Stimulated activated CD8-positive, alpha-beta memory T cell treated with anti-CD3 and anti-CD28 coated beads, Interleukin-15, amount 100 ng/mL, for 4 hours (primary cell): ENCODE results near the gene TMEM178B.
"Not testable (repeated sequence)": the region's sequence is repeated elsewhere in the genome, so short reads cannot be mapped to it uniquely, and the experiment has no call there.

Experiments used
- DNase-seq, 2 donors: peaks; one replicate each; pipeline ENCODE4 v3.0.0-alpha.2; 2020; ENCODE audit warnings: low read depth in 2 of 2

Gene TMEM178B

DNA sequence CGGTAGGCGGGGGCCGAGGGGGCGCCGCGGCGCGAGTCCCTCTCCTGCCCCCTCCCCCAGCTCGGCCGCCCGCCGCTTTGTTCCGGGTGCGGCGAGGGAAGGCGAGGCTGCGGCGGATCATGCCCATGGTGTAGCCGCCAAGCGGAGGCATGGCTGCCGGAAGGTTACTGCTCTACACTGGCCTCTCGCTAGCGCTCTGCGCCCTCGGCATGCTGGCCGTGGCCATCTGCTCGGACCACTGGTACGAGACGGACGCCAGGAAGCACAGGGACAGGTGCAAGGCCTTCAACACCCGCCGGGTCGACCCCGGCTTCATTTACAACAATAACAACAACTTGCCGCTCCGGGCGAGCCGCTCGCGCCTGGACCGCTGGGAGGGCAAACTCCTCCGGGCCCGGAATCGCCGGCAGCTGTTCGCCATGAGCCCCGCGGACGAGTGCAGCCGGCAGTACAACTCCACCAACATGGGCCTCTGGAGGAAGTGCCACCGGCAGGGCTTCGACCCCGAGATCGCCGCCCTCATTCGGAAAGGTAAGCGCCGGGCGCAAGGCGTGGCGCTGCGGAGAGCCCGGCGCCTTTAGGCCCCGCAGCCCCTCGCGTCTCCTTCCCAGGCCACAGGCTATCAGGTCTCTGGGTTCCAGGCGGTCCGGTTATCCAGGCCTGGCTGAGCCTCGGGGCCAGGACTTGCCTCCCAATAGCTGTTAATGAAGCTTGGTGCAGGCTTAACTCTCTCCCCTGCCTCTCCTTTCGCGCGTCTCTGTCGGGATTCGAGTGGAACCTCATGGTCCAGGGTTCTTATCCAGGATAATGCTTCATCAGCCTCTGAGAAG is 513 bp downstream of the TMEM178B start:
- DNase-seq: no peak

DNA sequence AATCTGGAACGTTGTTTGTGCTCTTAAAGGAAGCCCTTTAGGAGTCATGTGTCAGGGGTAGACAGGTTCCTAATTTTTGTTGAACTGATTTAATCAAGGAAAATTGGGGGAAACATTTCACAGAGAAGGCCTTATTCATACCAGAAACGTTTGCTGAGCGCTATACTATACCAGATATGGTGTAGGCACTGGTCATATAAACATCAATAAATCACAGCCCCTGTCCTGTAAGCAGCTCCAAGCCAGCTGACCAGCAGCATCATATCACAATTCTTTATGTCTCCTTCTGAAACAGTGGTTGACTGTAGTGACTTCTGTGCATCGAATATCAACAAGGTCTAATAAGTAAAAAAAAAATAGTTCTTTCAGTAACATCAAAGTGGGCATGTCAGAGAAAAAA is 1.1 kb downstream of the TMEM178B start:
- no peak for DNase-seq

DNA sequence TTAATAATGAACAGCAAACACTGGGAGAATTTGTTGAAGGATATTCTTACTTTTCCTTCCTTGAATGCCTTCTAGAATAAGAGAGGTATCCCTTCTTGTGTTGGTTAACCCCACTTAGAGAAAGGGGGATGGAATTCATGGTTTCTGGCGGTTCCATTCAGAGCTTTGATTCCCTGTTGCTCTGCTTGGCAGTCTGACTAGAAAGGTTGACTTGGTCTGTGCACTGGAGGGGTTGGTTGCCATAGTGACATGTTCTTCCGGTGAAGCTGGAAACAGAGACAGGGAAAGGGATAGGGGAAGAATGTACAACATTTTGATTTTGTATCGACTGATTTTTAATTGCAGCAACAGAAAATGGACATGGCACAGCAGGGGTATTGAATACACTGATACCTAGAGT is 2.5 kb downstream of the TMEM178B start:
- DNase-seq: no peak

DNA sequence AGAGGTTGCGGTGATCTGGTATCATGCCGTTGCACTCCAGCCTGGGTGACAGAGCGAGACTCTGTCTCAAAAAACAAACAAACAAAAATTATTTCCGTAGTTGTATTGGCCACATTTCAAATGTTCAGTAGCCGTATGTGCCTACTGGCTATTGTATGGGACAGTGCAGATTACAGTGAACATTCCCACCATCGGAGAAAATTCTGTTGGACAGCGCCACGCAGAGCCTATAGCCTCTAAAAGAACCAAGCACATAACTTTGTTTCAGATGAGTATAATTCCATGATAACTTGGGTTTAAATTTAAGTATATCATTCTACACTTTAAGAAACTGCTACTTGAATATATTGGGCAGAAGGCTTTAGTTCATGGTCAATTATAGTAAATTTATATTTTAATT is 5.4 kb downstream of the TMEM178B start:
- no peak for DNase-seq

DNA sequence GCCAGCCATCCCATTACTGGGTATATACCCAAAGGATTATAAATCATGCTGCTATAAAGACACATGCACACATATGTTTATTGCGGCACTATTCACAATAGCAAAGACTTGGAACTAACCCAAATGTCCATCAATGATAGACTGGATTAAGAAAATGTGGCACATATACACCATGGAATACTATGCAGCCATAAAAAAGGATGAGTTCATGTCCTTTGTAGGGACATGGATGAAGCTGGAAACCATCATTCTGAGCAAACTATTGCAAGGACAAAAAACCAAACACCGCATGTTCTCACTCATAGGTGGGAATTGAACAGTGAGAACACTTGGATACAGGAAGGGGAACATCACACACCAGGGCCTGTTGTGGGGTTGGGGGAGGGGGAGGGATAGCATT is 15.6 kb downstream of the TMEM178B start:
- DNase-seq: not testable (repeated sequence)

DNA sequence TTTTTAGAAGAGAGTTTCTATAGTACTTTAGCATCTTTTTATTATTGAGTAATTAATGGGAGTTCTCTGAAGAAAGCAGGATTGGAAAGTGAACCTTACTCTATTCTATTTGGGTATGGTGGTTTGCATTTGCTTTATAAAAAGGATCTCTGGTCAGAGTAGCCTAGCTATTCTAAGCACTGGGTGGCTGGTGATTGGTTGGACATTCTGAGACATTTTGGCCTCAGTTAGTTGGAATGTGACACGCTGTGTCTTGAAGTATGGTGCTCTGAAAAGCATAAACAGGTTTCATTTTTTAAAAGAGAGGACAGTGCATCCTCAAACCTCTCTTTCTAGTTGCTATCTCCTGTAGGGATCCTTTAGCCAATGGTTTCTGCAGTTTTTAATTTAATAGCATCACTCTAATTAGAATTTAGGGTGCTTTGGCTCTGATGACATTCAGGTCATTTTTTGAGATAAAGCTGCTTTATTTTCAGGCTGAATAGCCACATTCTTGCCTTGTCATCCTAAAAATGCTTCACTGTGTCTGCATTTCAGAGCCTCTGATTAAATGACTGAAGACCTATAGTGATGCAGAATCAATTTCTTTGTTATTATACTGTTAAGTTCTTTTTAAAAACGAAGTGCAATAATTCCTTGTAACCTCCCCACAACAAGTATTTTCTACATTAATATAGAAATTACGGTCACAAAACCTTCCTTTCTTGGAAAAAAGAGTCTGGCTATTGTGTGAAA is 20.6 kb downstream of the TMEM178B start:
- no peak for DNase-seq

DNA sequence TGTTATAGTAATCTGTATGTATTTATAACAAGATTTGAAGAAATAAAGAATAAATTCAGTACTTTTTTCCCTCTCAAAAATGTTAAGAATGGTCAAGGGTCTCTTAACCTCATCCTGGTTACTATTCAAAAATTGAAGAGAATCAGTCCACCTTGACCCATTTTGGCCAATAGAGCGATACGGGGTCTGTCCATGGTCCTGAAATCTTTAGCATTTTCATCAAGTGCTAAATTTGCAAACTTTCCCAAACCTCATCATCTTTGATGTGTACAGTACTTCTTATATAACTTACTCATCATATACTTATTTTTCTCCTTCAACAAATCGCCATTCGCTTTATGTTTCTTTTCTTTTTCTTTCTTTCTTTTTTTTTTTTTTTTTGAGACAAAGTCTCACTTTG is 23.6 kb downstream of the TMEM178B start:
- no peak for DNase-seq

DNA sequence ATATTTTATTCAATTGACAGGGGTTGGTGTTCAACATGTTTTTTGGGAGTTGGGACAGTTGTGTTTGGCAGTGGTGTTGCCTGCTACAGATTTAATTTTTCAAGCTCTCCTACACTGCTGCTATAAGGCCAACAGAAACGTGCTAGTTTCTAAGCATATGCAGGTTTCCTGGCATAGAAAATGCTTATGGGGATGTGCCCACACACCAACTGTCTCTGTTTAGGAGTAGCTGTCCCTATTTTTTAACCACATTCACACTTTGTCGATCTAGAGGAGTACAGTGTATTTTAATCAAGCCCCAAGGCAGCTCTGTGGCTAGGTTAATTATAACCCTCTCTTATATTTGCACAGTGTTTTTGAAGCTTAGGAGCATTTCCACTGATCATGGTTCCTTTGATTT is 28.6 kb downstream of the TMEM178B start:
- DNase-seq: no peak

DNA sequence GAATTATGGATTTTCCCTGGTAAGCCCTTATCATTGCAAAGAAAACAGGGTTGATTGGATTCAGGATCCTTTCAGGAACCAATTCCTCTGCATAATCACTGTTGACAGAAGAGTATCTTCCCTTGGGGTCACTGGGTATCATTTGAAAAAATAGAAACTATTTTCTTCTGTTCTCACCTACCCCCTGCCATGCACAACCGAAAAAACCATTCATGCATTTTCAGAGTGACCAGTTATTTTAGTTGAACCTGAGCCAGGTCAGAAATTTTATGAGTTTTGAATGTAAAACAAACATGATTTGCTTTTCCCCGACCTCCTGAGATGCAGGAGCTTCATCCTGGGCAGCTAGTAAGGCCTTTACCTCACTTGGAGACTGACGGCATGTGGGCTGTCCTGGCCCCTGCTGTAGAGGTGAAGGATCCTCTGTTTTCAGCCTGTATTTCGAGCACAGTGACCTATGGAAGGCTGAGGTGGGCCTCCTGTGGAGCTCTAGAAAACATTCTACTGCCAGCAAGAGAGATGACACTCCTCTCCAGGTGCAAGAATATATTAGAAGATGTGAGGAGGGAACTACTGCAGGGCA is 30.1 kb downstream of the TMEM178B start:
- DNase-seq: no peak

DNA sequence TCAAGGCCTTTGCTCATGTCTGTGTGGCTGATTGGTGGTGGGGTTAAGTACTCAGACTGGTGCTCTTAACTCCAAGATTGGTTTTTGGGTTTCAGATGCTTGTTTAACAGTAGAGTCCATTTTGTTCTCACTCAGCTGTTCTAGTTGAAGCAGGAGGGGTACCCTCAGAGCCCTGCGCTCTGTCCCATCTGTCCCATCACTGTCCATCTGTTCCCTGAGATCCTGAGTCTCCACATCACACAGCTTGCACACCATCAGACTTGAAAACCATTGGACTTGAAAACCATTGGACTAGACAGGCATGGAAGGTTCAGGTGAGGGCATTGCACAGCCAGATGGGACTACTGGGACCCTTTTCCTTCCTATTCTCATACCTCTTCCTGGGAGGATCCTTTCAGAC is 39.3 kb downstream of the TMEM178B start:
- no peak for DNase-seq

DNA sequence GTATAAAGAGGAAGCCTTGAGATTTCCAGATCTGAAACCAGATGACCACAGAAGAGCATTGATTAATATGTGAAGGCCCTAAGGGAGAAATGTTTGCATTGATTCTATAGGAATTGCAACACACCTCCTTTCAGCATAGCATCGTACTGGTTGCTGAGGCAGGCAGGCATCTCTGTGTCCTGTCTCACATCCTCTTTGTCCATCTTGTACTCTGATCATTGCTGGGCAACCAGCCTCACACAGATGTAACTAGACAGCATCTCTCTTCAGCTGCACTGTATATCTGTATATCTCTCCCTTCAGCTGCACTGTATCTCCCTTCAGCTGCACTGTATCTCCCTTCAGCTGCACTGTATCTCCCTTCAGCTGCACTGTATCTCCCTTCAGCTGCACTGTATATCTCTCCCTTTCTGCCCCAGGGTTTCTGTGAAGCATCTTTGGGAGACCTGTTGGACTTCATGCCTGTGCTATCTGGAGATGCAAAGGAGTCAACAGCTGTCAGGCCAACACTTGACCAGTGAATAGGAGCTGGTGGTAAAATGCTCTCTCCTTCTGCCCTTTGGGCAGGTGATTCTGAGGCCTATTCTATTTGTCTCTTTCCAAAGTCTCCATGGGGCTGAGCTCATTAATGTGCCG is 40.3 kb downstream of the TMEM178B start:
- no peak for DNase-seq

DNA sequence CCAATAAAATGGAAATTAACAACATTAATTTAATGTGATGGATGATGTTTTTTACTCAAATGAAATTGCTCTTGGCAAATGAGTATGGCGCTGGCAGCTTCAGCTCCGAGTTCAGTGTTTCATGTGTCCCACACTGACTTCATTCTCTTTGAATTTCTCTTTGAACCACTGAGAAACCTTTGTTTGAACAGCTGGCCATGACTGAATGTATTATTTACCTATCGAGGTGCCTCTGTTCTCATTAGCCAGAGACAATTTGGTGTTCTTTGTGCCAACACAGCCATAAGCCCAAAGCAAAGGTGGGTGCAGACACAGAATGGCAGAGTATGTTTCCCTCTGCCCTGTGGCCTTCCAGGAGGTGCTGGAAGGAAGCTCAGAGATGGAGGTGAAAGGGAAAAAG is 42.1 kb downstream of the TMEM178B start:
- DNase-seq: no peak

DNA sequence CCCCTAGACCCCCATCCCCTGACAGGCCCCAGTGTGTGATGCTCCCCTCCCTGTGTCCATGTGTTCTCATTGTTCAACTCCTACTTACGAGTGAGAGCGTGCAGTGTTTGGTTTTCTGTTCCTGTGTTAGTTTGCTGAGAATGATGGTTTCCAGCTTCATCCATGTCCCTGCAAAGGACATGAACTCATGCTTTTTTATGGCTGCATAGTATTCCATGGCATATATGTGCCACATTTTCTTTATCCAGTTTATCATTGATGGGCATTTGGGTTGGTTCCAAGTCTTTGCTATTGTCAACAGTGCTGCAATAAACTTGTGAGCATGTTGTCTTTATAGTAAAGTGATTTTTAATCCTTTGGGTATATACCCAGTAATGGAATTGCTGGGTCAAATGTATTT is 42.8 kb downstream of the TMEM178B start:
- not testable (repeated sequence) for DNase-seq

DNA sequence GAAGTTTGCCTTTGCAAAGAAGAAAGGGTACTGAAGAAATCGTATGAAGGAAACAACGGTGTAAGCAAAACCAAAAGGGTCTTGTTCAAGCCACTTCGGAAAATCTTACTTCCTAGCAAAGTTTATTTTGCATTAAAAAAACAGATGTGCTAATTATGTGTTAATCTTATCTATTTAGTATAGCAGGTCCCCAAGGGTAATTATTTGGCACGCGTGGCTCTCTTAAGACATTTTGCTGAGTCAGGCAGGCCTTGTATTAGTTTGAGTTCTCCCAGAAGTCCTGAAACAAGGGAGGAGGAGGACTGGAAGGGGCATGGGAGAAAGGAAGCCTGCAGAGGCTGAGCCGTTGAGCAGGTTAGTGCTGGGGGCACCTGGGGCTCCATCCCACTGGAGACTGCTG is 44.9 kb downstream of the TMEM178B start:
- DNase-seq: no peak

DNA sequence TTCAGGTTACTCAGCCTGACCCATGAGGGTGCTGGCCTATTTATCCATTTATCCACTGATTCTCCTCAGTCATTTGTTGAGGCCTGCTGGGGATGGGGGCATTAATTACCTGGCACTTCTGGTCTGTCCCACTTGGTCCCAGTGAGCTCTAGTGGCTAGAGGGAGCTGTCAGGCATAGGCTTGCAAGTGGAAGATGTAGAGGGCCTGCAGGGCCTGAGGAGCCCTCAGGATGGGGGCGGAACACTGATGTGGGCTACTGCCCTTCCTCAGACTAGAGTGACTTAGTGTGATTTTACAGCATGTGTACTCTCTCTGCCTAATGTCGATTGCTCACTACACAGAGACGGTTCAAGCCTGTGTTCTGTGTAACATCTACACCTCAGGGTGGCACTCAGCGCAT is 45.3 kb downstream of the TMEM178B start:
- DNase-seq: no peak

DNA sequence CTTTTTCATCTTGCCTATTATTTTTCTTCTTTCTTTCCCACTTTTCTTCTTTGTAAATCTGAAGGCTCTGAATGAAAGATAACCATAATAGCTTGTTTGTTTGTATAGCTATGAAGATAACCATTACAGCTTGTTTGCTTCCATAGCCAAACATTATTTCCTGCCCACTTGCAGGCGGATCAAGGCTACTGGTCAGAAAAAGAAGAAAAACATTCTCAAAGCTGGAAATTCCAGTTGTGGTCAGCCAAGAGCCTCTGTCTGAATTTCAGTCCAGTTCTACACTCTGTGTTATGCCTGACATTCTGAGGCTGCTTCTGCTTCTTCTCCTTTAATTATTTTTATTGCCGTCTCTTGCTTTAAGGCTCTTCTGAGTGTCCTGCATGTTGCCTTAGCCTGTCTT is 48.9 kb downstream of the TMEM178B start:
- no peak for DNase-seq

DNA sequence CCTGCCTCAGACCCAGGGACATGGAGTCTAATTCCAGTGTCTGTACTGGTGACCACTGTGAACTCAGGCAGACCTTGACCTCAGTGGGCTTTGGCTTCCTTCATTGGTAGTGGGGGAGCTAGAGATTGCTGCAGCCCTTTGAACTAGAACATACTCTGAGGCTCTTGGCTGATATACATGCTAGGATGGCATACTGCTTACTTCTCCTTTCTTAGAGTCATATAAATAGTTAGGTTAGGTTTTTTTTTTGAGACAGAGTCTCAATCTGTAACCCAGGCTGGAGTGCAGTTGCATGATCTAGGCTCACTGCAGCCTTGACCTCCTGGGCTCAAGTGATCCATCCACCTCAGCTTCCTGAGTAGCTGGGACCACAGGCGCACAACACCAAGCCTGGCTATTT is 49.7 kb downstream of the TMEM178B start:
- no peak for DNase-seq

DNA sequence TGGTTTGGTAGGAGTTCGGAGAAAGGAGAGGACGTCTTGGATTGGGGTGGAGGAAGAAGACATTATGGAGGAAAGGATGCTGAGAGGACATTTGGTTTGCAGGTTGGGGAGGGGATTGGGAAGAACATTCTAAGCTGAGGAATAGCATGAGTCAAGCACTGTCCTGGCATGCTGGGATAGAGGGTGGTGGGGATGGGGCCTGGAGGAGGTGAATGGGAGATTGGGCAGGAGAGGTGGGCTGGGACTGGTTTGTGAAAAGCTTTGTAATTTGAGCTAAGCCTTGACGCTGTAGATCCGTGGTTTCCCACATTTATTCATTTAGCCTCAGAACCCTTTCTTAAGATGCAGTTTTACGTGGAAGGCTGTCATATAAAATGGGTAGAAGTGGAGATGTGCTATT is 52.2 kb downstream of the TMEM178B start:
- DNase-seq: no peak

DNA sequence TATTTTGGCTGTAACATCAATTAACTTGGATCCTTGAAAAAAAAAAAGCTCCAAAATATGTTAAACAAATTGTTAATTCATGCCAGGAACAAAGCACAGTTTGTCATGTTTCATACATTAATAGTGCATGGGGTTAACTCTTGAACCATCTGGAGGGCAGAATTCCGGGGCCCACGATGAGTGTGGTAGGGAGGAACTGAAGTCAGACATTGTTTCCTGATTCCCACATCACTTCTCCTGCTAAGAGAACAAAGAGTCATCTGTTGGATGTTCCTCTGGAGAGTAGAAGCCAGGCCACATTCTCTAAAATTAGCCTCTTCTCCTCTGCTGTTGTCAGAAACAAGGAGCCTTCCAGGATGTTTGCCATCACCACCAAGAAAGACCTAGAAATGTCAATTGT is 54.6 kb downstream of the TMEM178B start:
- DNase-seq: no peak

DNA sequence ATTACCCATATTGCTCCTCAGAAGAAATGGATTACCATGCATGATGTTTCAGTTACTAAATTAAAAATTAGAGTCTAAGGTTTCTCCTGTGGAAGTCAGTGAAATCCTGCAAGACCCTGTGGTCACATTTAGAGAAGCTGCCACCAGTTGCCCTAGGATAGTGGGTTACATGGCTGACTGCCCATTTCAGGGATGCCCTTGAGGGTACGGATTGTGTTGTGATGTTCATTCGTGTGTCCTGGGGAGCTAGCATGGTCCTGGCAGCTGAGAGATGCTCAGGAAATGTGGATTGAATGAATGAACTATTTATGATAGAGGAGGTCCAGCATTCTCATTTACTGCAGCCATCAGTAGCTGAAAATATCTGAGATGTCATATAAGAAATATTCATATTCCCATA is 55.1 kb downstream of the TMEM178B start:
- DNase-seq: no peak

DNA sequence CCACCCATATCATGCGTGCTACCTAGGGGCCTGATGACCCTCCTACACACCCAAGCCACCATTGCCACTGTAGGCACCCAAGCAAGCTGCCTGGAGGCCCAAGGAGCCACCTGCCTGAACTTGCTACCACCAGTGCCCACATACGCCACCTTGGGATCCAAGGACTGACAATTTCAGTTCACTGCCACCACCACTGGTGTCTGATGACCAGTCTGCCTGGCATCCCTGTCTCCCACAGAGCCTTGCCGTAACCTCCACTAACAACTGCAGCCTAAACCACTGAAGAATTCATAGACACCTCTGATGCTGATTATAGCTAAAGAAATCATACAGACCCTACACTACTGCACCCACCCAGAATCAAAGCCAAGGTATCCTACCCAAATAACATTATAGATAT is 58.8 kb downstream of the TMEM178B start:
- DNase-seq: no peak

DNA sequence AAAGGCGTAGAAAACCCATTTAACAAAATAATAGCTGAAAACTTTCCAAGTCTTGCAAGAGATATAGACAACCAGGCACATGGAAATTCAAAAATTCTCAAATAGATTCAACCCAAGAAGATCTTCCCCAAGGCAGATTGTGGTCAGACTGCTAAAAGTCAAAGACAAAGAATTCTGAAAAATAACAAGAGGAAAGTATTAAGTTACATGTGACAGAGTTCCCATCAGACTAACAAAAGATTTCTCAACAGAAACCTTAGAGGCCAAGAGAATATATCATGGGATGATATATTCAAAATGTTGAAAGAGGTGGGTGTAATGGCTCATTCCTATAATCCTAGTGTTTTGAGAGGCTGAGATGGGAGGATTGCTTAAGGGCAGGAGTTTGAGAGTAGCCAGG is 59.8 kb downstream of the TMEM178B start:
- no peak for DNase-seq

DNA sequence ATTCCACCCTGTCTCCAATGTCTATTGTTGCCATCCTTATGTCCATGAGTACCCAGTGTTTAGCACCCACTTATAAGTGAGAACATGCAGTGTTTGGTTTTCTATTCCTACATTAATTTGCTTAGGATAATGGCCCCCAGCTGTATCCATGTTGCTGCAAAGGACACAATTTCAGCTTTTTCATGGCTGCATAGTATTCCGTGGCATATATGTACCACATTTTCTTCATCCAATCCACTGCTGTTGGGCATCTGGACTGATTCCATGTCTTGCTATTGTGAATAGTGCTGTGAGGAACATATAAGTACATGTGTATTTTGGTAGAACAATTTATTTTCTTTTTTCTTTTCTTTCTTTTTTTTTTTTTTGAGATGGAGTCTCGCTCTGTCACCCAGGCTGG is 68.2 kb downstream of the TMEM178B start:
- no peak for DNase-seq
